SK-N-SH (cell line): Measurements from ENCODE around the gene SPTAN1.

Experiments used
- CTCF ChIP-seq: fragments of 200-600 bp; sonication (generic); IDR thresholded peaks from 2 replicates; pipeline ENCODE4 v1.6.1; 2017; ENCODE audit warnings: antibody characterized with exemption, mild to moderate bottlenecking, moderate library complexity
- EP300 ChIP-seq, 2 experiments: IDR thresholded peaks; 2 replicates each; pipeline versions ENCODE4 v1.4.0 to v1.6.1; 2012; ENCODE audit warnings: borderline replicate concordance in 1 of 2, low read depth in 1 of 2, low read length in 1 of 2
- MAX ChIP-seq: IDR thresholded peaks from 2 replicates; pipeline ENCODE4 v1.4.0; 2012; ENCODE audit warnings: low read depth
- MXI1 ChIP-seq: IDR thresholded peaks from 2 replicates; pipeline ENCODE4 v1.6.1; 2012; ENCODE audit warnings: mild to moderate bottlenecking, low read depth, low read length, improper control_type of control experiment
- NRF1 ChIP-seq: IDR thresholded peaks from 2 replicates; pipeline ENCODE4 v1.6.1; 2012; ENCODE audit warnings: low read depth, mild to moderate bottlenecking, low read length
- PBX3 ChIP-seq: IDR thresholded peaks from 2 replicates; pipeline ENCODE4; 2012
- RAD21 ChIP-seq: IDR thresholded peaks from 2 replicates; pipeline ENCODE4 v1.6.1; 2012; ENCODE audit warnings: mild to moderate bottlenecking, low read length
- RCOR1 ChIP-seq: fragments of 150-350 bp; IDR thresholded peaks from 2 replicates; pipeline ENCODE4 v1.6.1; 2017; ENCODE audit warnings: antibody characterized with exemption, low read length
- REST ChIP-seq: IDR thresholded peaks from 2 replicates; pipeline ENCODE4 v1.6.1; 2012; ENCODE audit warnings: mild to moderate bottlenecking, low read depth, low read length, moderate library complexity
- SMC3 ChIP-seq: IDR thresholded peaks from 2 replicates; pipeline ENCODE4 v1.6.1; 2012; ENCODE audit warnings: low read depth, low read length, improper control_type of control experiment
- TAF1 ChIP-seq: IDR thresholded peaks from 2 replicates; pipeline ENCODE4 v1.6.1; 2012; ENCODE audit warnings: low read depth, mild to moderate bottlenecking, low read length, moderate library complexity, borderline replicate concordance

GRCh38 chr9:128621730-128622455, 69.5 kb downstream of the SPTAN1 start:
- TF ChIP-seq RAD21, result no peak
- TF ChIP-seq CTCF, result no peak
- TF ChIP-seq TAF1, result no peak
- no peak for TF ChIP-seq EP300 (IDR thresholded peaks at IDR 0.05; ENCODE audit: borderline replicate concordance in 1 of 2, low read depth in 1 of 2, low read length in 1 of 2)
- TF ChIP-seq SMC3, result no peak
- no peak for TF ChIP-seq PBX3
- no peak for TF ChIP-seq RCOR1
- TF ChIP-seq MAX, result no peak
- no peak for TF ChIP-seq REST
- TF ChIP-seq MXI1, result no peak
- TF ChIP-seq NRF1, result no peak
